ENCODE measurements around the gene BMI1.
"Not testable (repeated sequence)": the region's sequence is repeated elsewhere in the genome, so short reads cannot be mapped to it uniquely, and the experiment has no call there.

BMI1 gene

GRCh38 chr10:22351131-22351703, 30.3 kb downstream of the BMI1 start (continued):
- no peak for TF ChIP-seq CSRNP3 (CRISPR knock-in tag; IDR thresholded peaks at IDR 0.05)

DNA sequence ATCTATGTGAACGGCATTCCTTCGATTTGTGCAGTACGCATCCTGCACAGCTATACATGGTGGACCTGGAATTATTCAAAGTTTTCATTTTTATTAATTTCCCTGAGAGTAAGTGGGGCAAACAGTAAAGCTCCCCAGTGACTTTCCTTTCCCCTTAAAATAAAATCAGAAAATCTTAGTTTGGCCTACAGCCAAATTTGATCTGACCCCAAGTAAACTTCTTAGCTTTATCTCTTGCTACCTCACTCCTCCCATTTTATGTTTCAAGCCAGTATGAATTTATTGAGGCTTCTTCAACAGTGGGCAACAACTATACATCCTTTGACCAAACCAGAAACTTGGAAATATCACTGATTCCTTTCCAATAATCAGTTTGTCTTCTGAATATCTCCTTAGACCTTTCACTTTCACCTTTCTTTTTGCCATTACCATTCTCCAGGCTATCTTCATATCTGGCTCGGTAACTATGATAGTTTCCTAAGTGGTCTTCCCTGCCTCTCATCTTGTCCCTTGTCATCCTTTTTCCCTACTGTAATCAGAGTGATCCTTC, 35.5 kb downstream of the BMI1 start:
- no peak for ATAC-seq
- TF ChIP-seq PATZ1 (CRISPR knock-in tag; IDR thresholded peaks at IDR 0.05; ENCODE audit: borderline replicate concordance) (no peak), OSR1 (CRISPR knock-in tag; IDR thresholded peaks at IDR 0.05) (no peak), TCF4 (CRISPR knock-in tag; IDR thresholded peaks at IDR 0.05; ENCODE audit: borderline replicate concordance) (no peak), PPARA (CRISPR knock-in tag; IDR thresholded peaks at IDR 0.05; ENCODE audit: borderline replicate concordance) (no peak), TOX (CRISPR knock-in tag; IDR thresholded peaks at IDR 0.05; ENCODE audit: borderline replicate concordance) (no peak), GLIS3 (CRISPR knock-in tag; IDR thresholded peaks at IDR 0.05) (no peak), ZFP3 (CRISPR knock-in tag; IDR thresholded peaks at IDR 0.05) (no peak), ZNF565 (CRISPR knock-in tag; conservative IDR thresholded peaks at IDR 0.05; ENCODE audit: low read depth) (no peak), SNAI2 (CRISPR knock-in tag; IDR thresholded peaks at IDR 0.05) (no peak), ARNTL (CRISPR knock-in tag; IDR thresholded peaks at IDR 0.05; ENCODE audit: borderline replicate concordance, low read depth) (no peak), CSRNP3 (CRISPR knock-in tag; IDR thresholded peaks at IDR 0.05) (no peak), RARB (CRISPR knock-in tag; IDR thresholded peaks at IDR 0.05) (no peak), ZNF70 (CRISPR knock-in tag; IDR thresholded peaks at IDR 0.05) (no peak), CSDC2 (CRISPR knock-in tag; IDR thresholded peaks at IDR 0.05) (no peak), ISL1 (CRISPR knock-in tag; IDR thresholded peaks at IDR 0.05) (no peak)
- TF ChIP-seq, protein P1, sequence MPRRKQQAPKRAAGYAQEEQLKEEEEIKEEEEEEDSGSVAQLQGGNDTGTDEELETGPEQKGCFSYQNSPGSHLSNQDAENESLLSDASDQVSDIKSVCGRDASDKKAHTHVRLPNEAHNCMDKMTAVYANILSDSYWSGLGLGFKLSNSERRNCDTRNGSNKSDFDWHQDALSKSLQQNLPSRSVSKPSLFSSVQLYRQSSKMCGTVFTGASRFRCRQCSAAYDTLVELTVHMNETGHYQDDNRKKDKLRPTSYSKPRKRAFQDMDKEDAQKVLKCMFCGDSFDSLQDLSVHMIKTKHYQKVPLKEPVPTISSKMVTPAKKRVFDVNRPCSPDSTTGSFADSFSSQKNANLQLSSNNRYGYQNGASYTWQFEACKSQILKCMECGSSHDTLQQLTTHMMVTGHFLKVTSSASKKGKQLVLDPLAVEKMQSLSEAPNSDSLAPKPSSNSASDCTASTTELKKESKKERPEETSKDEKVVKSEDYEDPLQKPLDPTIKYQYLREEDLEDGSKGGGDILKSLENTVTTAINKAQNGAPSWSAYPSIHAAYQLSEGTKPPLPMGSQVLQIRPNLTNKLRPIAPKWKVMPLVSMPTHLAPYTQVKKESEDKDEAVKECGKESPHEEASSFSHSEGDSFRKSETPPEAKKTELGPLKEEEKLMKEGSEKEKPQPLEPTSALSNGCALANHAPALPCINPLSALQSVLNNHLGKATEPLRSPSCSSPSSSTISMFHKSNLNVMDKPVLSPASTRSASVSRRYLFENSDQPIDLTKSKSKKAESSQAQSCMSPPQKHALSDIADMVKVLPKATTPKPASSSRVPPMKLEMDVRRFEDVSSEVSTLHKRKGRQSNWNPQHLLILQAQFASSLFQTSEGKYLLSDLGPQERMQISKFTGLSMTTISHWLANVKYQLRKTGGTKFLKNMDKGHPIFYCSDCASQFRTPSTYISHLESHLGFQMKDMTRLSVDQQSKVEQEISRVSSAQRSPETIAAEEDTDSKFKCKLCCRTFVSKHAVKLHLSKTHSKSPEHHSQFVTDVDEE (CRISPR knock-in tag; IDR thresholded peaks at IDR 0.05), result no peak
- TF ChIP-seq, protein P2, sequence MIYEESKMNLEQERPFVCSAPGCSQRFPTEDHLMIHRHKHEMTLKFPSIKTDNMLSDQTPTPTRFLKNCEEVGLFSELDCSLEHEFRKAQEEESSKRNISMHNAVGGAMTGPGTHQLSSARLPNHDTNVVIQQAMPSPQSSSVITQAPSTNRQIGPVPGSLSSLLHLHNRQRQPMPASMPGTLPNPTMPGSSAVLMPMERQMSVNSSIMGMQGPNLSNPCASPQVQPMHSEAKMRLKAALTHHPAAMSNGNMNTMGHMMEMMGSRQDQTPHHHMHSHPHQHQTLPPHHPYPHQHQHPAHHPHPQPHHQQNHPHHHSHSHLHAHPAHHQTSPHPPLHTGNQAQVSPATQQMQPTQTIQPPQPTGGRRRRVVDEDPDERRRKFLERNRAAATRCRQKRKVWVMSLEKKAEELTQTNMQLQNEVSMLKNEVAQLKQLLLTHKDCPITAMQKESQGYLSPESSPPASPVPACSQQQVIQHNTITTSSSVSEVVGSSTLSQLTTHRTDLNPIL (CRISPR knock-in tag; IDR thresholded peaks at IDR 0.05; ENCODE audit: low read depth), result no peak
- TF ChIP-seq, protein P3, sequence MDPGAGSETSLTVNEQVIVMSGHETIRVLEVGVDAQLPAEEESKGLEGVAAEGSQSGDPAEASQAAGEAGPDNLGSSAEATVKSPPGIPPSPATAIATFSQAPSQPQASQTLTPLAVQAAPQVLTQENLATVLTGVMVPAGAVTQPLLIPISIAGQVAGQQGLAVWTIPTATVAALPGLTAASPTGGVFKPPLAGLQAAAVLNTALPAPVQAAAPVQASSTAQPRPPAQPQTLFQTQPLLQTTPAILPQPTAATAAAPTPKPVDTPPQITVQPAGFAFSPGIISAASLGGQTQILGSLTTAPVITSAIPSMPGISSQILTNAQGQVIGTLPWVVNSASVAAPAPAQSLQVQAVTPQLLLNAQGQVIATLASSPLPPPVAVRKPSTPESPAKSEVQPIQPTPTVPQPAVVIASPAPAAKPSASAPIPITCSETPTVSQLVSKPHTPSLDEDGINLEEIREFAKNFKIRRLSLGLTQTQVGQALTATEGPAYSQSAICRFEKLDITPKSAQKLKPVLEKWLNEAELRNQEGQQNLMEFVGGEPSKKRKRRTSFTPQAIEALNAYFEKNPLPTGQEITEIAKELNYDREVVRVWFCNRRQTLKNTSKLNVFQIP (CRISPR knock-in tag; IDR thresholded peaks at IDR 0.05; ENCODE audit: borderline replicate concordance, low read depth), result no peak

DNA sequence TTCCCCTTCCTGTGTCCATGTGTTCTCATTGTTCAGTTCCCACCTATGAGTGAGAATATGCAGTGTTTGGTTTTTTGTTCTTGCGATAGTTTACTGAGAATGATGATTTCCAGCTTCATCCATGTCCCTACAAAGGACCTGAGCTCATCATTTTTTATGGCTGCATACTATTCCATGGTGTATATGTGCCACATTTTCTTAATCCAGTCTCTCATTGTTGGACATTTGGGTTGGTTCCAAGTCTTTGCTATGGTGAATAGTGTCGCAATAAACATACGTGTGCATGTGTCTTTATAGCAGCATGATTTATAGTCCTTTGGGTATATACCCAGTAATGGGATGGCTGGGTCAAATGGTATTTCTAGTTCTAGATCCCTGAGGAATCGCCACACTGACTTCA, 36.9 kb downstream of the BMI1 start:
- not testable (repeated sequence) for ATAC-seq
